IPS DF 6.9 (cell line): ENCODE measurements around the gene CIRBP.

Source experiments
- DNase-seq: peaks from one replicate; pipeline ENCODE4 v3.0.0-alpha.2; 2013; ENCODE audit warnings: low read depth, low spot score
- H3K27ac ChIP-seq: one replicate; pipeline ENCODE4 v1.5.1; 2013; ENCODE audit warnings: low read length, control low read depth
- H3K27me3 ChIP-seq: 2 replicates; pipeline ENCODE4 v1.6.1; 2013; ENCODE audit warnings: mild to moderate bottlenecking, low read length; ENCODE audit not compliant: control insufficient read depth, insufficient read depth
- H3K36me3 ChIP-seq: 2 replicates; pipeline ENCODE4 v1.6.1; 2013; ENCODE audit warnings: low read length; ENCODE audit not compliant: control insufficient read depth, insufficient read depth
- H3K4me1 ChIP-seq: 2 replicates; pipeline ENCODE4 v1.6.1; 2013; ENCODE audit warnings: low read length; ENCODE audit not compliant: control insufficient read depth, insufficient read depth
- H3K4me3 ChIP-seq: 2 replicates; pipeline ENCODE4 v1.5.1; 2013; ENCODE audit warnings: mild to moderate bottlenecking, low read length
- H3K9me3 ChIP-seq: 2 replicates; pipeline ENCODE4 v1.6.1; 2013; ENCODE audit warnings: low read length, inconsistent platforms; ENCODE audit not compliant: control insufficient read depth, insufficient read depth
- WGBS: extraction: QIAGEN DNeasy Blood & Tissue Kit; methylation state at CpG from one replicate; pipeline ENCODE4 v1.1.7; 2013; ENCODE audit warnings: mixed read lengths, missing lambda C conversion rate; ENCODE audit not compliant: insufficient read length, insufficient coverage; 5-methylcytosine and 5-hydroxymethylcytosine counted together

Gene CIRBP

GRCh38 chr19:1238369-1239303, 30.5 kb upstream of the CIRBP start:
- Histone ChIP-seq H3K9me3 (no peaks in the 10 kb centered on the region), H3K4me3 (peak overlapping the region; percentile 77; the same call in 1 of the 2 replicates), H3K27me3 (no peaks in the 10 kb centered on the region), H3K4me1 (peaks cover 7% of the 10 kb centered on the region), H3K27ac (no peak overlapping the region), H3K36me3 (peaks cover 21% of the 10 kb centered on the region)
- no CpG with 5 or more reads among the region's 34 CpGs for WGBS
- no peak for DNase-seq

GRCh38 chr19:1239420-1239795, 29.7 kb upstream of the CIRBP start:
- Histone ChIP-seq H3K36me3 (peaks cover 14% of the 10 kb centered on the region), H3K9me3 (no peaks in the 10 kb centered on the region), H3K4me3 (no peak overlapping the region), H3K27ac (no peak overlapping the region), H3K27me3 (no peaks in the 10 kb centered on the region), H3K4me1 (peaks cover 7% of the 10 kb centered on the region)
- DNase-seq = no peak
- no CpG with 5 or more reads among the region's 11 CpGs for WGBS

- Histone ChIP-seq H3K27me3 (no peaks in the 10 kb centered on the region), H3K9me3 (no peaks in the 10 kb centered on the region), H3K4me1 (peaks cover 7% of the 10 kb centered on the region), H3K36me3 (peaks cover 12% of the 10 kb centered on the region; the same call in 1 of the 2 replicates), H3K4me3 (peak overlapping the region; percentile 32; the same call in 1 of the 2 replicates), H3K27ac (no peak overlapping the region)
- no CpG with 5 or more reads among the region's 84 CpGs for WGBS
- DNase-seq = no peak
Observed at GRCh38 chr19:1239796-1240737, 29.1 kb upstream of the CIRBP start.

- H3K4me1 ChIP-seq = peaks cover 7% of the 10 kb centered on the region
- WGBS = no CpG with 5 or more reads among the region's 15 CpGs
- peaks cover 5% of the 10 kb centered on the region; the same call in 1 of the 2 replicates for H3K36me3 ChIP-seq
- H3K27me3 ChIP-seq = no peaks in the 10 kb centered on the region
- no peak for DNase-seq
- H3K4me3 ChIP-seq = no peak overlapping the region
- no peaks in the 10 kb centered on the region for H3K9me3 ChIP-seq
- H3K27ac ChIP-seq = no peak overlapping the region
Observed at GRCh38 chr19:1240925-1241324, 28.2 kb upstream of the CIRBP start.

- Histone ChIP-seq H3K4me1 (peaks cover 7% of the 10 kb centered on the region), H3K4me3 (peak within 1 kb of the TSS; percentile 90; the same call in 1 of the 2 replicates), H3K27me3 (no peaks in the 10 kb centered on the region), H3K9me3 (no peaks in the 10 kb centered on the region), H3K36me3 (peaks cover 5% of the 10 kb centered on the region; the same call in 1 of the 2 replicates), H3K27ac (no peak within 1 kb of the TSS)
- no peak for DNase-seq
- WGBS = no CpG with 5 or more reads among the region's 79 CpGs
Observed at GRCh38 chr19:1241417-1242095, 27.6 kb upstream of the CIRBP start, which contains the start of gene ATP5F1D. Gene ATP5F1D (plus strand): TSS chr19:1241751. CDS start chr19:1241851, 100 bp downstream.

- no peak overlapping the region for H3K27ac ChIP-seq
- H3K4me1 ChIP-seq = peaks cover 6% of the 10 kb centered on the region
- no peaks in the 10 kb centered on the region for H3K9me3 ChIP-seq
- no peak for DNase-seq
- peaks cover 5% of the 10 kb centered on the region; the same call in 1 of the 2 replicates for H3K36me3 ChIP-seq
- H3K27me3 ChIP-seq = no peaks in the 10 kb centered on the region
- no peak overlapping the region for H3K4me3 ChIP-seq
- WGBS = no CpG with 5 or more reads among the region's 33 CpGs
Observed at GRCh38 chr19:1243768-1244692, 25.1 kb upstream of the CIRBP start.

GRCh38 chr19:1244693-1245451, 24.3 kb upstream of the CIRBP start:
- Histone ChIP-seq H3K27me3 (no peaks in the 10 kb centered on the region), H3K27ac (no peak overlapping the region), H3K4me1 (peaks cover 4% of the 10 kb centered on the region)

GRCh38 chr19:1245494-1246264, 23.5 kb upstream of the CIRBP start:
- DNase-seq = no peak
- H3K27ac ChIP-seq = no peak overlapping the region

More at GRCh38 chr19:1244693-1245451, 24.3 kb upstream of the CIRBP start:
- no peak overlapping the region for H3K4me3 ChIP-seq
- H3K9me3 ChIP-seq = no peaks in the 10 kb centered on the region
- H3K36me3 ChIP-seq = peaks cover 5% of the 10 kb centered on the region; the same call in 1 of the 2 replicates
- no CpG with 5 or more reads among the region's 31 CpGs for WGBS
- no peak for DNase-seq

More at GRCh38 chr19:1245494-1246264, 23.5 kb upstream of the CIRBP start:
- Histone ChIP-seq H3K36me3 (peaks cover 9% of the 10 kb centered on the region; the same call in 1 of the 2 replicates), H3K4me3 (no peak overlapping the region), H3K9me3 (no peaks in the 10 kb centered on the region), H3K27me3 (no peaks in the 10 kb centered on the region), H3K4me1 (peaks cover 4% of the 10 kb centered on the region)
- no CpG with 5 or more reads among the region's 26 CpGs for WGBS
